ENCODE data around the gene C12orf54.

DNA sequence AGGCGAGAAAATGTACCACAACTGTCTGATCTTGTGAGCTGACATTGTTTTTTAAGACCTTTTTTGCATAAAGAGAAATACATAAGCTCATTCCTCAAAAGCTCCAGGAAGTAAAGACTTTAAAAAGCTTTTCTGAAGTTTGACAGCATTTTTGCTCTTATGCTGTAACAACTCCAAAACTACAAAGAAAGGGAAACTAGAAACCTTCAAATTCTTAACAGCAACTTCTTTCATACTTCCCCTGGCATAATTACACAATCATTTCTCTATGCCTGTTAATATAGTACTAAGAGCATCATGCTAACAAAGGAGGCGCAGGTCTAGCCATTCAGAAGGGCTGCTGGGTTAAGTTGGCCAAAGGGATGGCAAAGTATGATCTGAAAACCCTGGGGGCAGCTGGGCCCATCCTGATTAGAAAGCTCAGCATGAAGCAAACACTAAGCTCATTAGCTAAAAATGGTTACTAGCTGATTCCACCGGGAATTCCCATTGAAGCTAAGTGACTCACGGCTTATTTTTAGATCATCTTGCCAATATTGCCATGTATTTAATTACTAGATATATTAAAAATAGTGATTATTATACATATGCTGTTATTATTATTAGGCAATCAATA is 36.0 kb upstream of the C12orf54 start:
- TF ChIP-seq, protein P1, sequence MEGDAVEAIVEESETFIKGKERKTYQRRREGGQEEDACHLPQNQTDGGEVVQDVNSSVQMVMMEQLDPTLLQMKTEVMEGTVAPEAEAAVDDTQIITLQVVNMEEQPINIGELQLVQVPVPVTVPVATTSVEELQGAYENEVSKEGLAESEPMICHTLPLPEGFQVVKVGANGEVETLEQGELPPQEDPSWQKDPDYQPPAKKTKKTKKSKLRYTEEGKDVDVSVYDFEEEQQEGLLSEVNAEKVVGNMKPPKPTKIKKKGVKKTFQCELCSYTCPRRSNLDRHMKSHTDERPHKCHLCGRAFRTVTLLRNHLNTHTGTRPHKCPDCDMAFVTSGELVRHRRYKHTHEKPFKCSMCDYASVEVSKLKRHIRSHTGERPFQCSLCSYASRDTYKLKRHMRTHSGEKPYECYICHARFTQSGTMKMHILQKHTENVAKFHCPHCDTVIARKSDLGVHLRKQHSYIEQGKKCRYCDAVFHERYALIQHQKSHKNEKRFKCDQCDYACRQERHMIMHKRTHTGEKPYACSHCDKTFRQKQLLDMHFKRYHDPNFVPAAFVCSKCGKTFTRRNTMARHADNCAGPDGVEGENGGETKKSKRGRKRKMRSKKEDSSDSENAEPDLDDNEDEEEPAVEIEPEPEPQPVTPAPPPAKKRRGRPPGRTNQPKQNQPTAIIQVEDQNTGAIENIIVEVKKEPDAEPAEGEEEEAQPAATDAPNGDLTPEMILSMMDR (IDR thresholded peaks at IDR 0.05): no peak
- TF ChIP-seq ZFX (IDR thresholded peaks at IDR 0.05; ENCODE audit: borderline replicate concordance): no peak

All from 22Rv1 (cell line).